Ramos (cell line): ENCODE measurements around the gene SH3BP2.
"Not testable (repeated sequence)": the region's sequence is repeated elsewhere in the genome, so short reads cannot be mapped to it uniquely, and the experiment has no call there.

Source experiments
- in situ Hi-C: fragments of 300-500 bp; cut with MboI; formaldehyde crosslinking; loops from one replicate; pipeline ENCODE4 v1.14.3; 2022; ENCODE audit warnings: low sequenced_read_pairs; ENCODE audit not compliant: unreplicated experiment

The SH3BP2 gene

DNA sequence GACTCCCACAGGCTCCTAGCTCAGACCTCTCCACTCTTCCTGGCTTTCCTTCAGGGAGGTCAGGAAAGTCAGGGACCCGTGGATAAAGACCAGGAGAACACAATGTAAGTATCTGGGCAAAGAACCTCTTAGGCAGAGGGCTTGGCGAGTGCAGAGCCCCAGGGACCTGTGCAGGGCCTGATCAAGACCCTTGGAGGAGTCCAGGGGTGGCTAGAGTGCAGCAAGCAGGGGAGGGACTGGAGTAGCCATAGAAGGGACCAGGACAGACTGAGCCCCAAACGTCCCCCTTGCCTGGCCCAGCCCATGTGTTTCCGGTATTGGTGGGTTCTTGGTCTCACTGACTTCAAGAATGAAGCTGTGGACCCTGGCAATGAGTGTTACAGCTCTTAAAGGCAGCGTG, 30.8 kb upstream of the SH3BP2 start:
- in situ Hi-C loops, result no loop called here

DNA sequence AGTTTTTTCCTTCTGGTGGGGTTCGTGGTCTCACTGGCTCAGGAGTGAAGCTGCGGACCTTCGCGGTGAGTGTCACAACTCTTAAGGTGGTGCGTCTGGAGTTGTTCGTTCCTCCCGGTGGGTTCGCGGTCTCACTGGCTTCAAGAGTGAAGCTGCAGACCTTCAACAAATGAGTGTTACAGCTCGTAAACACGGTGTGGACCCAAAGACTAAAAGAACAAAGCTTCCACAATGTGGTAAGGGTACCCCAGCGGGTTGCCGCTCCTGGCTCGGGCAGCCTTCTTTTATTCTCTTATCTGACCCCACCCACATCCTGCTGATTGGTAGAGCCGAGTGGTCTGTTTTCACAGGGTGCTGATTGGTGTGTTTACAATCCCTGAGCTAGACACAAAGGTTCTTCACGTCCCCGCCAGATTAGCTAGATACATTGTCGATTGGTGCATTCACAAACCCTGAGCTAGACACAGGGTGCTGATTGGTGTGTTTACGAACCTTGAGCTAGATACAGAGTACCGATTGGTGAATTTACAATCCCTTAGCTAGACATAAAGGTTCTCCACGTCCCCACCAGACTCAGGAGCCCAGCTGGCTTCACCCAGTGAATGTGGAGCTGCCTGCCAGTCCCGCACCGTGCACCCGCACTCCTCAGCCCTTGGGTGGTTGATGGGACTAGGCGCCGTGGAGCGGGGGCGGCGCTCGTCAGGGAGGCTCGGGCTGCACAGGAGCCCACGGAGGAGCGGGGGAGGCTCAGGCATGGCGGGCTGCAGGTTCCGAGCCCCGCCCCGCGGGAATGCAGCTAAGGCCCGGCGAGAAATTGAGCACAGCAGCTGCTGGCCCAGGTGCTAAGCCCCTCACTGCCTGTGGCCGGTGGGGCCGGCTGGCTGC, 30.2 kb upstream of the SH3BP2 start:
- in situ Hi-C loops, result not testable (repeated sequence)

DNA sequence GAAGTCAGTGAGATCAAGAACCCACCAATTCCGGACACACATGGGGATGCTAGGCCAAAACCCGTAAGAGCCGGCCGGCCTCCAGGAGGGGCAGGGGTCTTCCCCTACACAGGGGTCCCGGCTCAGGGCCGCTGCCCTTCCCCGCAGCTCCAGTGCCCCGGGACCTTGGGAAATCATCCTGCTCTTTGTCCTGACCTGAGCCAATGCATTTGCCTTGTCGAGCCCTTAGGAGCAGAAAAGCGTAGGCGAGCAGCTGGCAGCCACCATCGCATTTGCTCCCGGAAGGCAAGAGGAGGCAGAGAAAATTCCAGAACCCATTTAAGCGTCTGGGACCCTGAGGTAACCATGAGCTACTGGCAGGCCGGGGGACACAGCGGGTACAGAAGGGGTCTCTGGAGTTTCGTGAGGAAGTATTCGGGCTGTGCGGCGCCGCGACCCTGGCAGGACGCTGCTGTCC, 29.3 kb upstream of the SH3BP2 start:
- in situ Hi-C loops, result no loop called here

DNA sequence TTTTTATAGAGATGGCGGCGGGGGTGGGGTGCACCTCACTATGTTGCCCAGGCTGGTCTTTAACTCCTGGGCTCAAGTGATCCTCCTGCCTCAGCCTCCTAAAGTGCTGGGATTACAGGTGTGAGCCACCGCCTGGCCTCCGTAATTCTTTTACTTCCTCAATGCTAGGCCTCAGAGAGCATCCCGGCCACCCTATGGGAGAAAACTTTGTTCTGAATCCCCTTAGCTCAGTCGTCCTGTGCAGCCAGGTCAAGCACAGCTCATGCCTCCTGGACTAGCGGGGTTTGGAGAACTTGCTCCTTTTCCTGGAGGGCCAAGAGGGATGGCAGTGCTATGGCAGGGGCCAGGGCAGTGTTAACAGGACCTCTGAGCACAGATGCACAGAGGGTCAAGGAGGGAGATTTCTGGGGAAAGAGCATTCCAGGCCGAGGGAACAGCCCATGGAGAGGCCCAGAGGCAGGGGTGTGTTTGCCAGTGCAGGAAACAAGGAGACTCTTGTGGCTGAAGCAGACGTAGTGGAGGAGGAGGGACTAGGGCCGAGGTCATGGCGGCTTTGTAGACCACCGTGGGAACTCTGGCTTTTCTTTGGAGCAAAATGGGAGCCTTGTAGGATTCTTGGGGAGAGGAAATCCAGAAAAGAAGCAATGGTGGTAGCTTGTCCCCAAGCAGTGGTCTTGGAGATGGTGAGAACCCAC, 26.9 kb upstream of the SH3BP2 start:
- in situ Hi-C loops, result no loop called here

DNA sequence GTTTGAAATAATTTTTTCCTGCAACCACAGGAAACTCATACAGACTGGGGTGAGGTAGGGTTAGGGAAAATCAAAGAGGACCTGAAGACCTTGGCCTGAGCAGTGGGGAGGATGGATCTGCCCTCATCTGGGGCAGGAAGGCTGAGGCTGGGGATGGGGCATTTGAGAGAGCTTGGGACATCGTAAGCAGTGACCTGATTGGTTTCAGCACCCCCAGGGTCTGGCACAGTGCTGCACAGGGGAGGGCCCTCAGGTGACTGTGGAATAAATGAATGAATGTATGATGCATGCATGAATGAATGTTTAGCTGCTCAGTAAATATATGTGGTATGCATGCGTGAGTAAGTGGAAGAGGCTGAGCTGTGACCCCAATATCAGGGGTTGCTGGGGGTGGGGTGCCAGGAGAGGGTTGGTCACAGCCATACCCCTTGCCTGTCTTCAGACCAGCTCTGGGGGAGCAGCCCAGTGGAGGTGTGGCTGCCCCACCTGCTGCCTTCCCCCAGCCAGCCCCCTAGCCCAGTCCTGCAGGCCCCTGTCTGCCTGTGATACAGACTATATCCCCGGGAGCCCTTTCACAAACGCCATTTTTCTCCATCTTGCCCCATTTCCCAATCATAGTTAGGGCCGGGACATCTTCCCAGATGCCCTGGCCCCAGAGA, 25.7 kb upstream of the SH3BP2 start:
- in situ Hi-C loops, result no loop called here

DNA sequence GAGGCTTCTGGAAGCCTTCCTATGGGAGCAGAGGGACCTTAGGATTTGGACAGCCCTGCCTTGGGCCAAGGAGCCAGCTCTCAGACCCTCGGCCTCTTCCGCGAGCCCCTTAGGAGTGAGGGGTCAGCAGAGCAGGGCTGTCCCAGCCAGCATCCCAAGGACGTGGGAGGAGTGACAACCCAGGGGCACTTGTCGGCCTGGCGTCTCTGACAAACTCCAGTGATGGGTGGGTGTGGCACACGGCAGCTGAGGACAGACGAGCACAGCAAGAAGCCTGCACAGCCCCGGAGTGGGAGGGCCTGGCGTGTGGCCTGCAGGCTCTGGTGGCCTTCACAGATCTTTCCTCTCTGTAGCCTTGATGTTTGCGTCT, 25.2 kb upstream of the SH3BP2 start:
- in situ Hi-C loops, result no loop called here

DNA sequence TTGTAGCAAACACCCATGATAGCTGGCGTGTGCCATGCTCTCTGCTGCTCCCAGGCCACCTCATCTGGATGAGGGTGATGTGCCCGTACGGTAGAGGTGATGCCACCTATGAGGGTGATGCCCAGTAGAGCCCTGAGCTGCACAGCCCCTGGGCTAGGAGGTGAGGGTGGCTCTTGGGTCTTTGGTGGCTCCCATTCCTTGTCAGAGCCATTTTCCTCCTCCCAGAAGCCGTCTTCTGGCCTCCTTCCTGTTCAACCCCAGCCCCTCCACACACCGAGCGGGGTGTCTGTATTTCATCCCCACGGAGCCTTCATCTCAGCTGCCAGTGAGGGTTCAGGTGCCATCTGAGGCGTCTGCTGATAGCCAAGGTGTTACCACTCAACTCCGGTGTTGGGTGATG, 24.8 kb upstream of the SH3BP2 start:
- in situ Hi-C loops, result no loop called here

DNA sequence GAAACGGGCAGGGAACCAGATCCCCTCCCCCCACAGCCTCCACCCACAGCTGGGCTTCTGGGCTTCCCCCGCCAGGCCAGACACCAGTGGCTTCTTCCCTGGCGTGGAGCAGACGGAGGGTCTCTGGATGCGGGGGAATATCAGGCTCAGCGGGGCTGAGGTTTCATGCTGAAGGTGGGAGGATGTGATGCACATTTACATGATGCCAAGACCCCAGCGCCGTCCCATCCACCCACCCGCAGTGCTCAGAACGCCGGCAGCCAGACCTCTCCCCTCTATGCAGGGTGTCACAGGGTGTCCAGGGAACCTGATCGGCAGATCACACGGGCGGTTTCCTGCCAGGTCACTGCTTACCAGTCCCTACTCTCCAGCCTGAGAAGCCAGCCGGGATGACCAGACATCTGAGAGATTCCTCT, 24.0 kb upstream of the SH3BP2 start:
- in situ Hi-C loops, result no loop called here

DNA sequence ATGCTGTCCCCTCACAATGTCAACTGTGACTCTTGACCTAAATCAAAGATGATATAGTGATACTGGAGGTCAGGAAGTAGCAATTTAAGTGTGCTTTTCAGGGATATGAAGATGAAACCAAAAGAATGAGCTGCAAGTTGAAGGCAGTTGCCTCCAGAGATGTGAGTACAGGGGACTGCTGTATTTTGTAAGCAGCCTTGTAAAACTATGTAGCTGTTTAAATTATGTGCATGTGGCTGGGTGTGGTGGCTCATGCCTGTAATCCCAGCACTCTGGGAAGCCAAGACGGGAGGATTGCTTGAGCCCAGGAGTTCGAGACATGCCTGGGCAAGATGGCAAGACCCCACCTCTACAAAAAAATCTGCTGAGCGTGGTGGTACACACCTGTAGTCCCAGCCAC, 21.6 kb upstream of the SH3BP2 start:
- in situ Hi-C loops, result loop anchor here (5.0 kb wide), 1 partner anchor 176 kb away; no protein-coding TSS in a partner anchor

DNA sequence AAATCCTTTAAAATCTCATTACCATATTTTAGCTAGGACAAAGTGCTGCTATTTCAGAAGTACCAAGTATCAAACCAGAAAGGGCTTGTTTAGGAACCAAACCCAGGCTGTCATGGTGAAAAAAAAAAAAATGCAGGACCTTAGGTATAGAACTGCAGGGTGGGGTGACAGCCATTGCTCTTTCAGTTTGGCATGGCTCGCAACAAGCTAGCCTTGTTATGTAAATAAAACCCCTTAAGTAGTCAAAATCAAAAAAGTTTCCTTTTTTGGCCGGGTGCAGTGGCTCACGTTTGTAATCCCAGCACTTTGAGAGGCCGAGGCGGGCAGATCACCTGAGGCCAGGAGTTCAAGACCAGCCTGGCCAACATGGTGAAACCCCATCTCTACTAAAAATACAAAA, 12.2 kb upstream of the SH3BP2 start:
- in situ Hi-C loops, result not testable (repeated sequence)

DNA sequence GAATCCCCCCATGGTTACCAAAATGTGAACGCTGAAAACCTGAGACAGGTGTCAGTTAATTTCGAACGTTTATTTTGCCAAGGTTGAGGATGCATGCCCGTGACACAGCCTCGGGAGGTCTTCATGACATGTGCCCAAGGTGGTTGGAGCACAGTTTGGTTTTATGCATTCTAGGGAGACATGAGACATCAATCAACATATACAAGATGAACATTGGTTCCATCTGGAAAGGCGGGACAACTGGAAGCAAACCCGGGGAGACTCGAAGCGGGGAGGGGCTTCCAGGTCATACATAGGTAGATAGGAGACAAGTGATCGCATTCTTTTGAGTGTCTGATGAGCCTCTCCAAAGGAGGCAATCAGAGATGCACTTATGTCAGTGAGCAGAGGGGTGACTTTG, 11.0 kb upstream of the SH3BP2 start:
- in situ Hi-C loops, result no loop called here

DNA sequence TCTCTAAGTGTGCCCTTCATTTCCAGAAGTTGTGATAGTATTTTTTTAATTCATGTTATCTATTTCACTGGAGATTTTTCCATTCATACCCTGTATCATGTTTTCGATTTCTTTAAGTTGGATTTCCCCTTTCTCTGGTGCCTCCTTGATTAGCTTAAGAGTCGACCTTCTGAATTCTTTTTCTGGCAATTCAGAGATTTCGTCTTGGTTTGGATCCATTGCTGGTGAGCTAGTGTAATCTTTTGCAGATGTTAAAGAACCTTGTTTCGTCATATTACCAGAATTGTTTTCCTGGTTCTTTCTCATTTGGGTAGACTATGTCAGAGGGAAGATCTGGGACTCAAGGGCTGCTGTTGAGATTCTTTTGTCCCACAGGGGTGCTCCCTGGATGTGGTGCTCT, 9.1 kb upstream of the SH3BP2 start:
- in situ Hi-C loops, result no loop called here

DNA sequence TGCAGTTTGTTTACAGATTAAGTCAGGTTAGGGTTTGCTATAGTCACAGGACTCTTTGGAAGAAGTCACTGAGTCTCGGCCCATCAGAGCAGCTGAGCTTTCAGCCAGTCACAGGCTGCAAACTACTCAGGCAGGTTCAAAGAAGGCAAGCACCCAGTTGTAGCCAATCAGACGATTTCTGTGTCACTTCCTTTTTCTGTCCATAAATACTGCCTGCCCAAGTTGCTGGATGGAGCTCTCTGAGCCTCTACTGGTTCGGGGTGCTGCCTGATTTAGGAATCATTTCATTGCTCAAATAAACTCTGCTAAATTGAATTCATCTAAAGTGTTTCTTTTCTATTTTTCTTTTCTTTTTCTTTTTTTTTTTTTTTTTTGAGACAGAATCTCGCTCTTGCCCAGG, 7.3 kb upstream of the SH3BP2 start:
- in situ Hi-C loops, result no loop called here

DNA sequence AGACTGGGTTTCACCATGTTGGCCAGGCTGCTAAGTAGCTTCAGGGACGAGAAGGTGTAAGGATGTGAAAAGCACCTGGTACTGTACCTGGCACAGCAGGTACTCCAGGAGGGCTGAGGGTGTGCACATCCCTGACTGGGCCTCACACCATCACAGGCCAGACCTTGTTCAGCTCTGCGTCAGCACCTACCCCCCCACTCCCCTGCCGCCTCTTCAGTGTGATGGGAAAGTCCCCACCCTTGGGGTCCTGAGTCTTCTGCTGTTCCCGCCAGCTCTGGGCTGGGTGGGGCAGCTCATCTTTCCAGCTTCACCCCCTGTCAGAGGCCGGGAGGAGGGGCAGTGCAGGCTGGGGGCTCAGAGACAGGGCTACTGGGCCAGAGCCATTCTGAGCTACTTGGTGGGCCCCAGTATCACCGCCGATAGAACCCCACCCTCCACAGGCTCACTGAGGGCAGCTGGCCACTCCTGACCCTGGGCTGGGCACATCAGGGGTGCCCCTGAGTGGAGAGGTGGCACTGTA, 6.7 kb upstream of the SH3BP2 start:
- in situ Hi-C loops, result no loop called here

DNA sequence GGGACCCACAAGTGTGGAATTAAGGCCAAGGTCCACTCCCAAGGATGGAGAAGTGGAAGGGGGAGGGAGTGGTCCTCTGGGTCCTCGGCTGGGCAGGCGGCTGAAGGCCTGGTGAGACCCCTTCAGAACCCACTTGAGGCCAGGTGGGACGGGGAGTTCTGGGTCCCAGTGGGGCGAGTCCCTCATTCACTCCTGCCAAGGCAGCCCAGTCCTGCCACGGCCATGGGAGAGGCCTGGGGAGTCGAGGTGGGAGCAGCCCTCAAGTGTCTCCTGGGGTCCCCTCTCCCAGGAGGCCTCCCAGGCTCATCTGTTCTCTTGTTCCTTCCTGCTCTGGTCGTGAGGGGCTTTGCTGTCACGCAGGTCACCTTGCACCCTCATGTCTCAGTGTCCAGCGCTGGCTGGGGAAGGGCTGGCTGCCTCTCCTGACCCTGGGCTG, 6.1 kb upstream of the SH3BP2 start:
- in situ Hi-C loops, result no loop called here

DNA sequence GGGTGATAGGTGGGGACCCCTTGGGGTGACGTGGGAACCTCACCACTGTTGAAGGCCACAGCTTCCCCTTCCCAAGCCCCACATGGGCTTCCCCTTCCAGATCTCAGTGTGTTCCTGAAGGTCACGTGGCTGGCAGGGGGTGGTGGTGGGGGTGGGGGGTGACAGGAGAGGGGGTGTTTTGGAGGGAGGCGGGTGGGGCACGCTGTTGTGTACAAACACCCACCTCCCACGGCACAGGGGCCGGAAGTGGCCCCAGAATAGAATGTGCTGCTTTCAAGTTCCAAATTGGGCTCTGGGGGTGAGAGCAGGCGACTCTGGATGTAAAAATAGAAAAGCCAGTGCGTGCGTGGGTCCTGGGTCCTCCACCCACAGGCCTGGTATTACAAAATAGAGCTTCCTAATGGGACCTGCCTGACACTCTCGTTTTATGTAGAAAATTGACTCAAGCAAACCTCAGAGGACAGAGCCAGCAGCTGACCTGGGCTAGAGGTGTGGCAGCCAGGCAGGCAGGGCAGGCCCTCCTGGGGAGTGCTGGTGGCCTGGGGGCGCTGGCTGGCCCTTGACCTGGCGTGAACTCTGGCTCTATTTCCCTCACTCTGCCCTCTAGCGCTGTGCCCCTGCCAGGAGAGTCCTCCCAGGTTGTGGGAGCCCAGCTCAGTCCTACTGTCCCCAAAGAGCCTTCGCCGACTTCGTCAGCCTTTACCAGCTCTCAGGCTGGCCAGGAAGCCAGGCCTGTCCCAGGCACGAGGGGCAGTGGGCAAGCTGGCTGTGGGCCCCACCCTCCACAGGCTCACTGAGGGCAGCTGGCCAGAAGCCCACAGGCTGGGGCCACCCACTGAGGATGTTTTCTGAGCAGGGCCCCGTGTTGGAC, 5.4 kb upstream of the SH3BP2 start:
- in situ Hi-C loops, result no loop called here

DNA sequence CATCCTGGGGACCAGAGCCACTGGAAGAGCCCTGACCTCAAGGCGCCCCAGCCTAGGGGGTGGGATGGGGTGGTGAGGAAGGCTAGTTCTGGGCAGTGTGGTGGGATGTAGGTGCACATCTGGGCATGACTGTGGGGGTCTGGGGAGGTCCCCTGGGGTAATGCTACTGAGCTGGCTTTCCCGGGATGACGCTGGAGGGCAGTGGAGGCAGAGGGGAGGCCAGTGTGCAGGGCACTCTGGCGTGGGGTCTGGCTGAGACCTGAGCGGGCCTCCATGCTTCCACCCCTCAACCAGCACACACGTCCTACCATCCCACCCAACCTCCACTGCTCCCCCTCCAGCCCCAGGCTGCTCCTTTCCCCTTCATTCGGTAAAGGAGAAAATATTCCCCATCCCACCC, 4.8 kb upstream of the SH3BP2 start:
- in situ Hi-C loops, result no loop called here

DNA sequence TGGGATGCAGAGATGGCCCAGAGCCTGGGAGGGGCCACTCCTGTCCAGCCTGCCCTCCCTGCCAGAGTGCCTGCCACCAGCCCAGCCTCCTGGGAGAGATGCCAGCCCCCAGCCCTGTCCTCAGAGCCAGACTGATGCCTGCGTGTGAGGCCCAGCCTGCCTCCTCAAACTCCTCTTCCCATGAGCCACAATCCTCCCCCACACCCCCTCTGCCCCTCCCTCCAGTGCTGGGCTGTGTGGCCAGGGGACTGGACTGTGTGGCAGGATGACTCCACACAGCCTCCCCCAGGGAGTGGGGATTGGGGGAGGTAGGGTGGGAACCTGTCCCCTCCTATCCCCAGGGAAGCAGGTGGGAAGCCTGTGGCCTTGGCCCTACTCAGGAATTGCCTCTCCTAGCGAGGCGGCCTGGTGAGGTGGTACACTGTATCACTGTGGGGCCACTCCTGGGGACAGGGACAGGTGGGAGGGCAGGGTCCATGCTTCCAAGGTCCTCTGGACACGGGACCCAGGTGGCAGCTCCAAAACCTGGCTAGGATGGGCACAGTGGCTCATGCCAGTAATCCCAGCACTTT, 4.3 kb upstream of the SH3BP2 start:
- in situ Hi-C loops, result no loop called here

DNA sequence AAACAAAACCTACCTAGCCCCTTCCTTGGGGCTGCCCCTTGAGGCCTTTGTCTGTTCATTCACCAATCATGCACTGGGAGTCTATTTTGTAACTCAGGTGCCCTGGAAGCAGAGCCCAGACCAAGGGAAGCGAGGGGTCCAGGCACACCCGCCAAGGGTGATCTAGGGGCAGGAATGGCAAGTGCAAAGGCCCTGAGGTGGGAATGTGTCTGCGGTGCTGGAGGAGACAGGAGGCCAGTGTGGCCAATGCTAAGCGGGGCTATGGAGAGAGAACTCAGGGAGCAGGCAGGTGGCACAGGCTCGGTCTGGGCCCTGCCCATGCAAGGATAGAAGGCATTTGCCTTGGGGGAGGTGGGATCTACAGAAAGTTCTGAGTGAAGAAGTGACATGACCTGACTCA, 3.5 kb upstream of the SH3BP2 start:
- in situ Hi-C loops, result no loop called here
